Trophoblast cell (in vitro differentiated cells and primary cell): ENCODE measurements around the gene LMCD1. TPM values are rescaled to one million over a fixed set of nuclear protein-coding genes. Genes with fewer than 3 reads are reported as not detected.

ENCODE experiments used
- DNase-seq, 2 donors: peaks; one replicate each; pipeline ENCODE4 v3.0.0-alpha.2; 2016
- H2AFZ ChIP-seq: 2 replicates; pipeline ENCODE4 v1.6.1; 2013; ENCODE audit warnings: low read length, moderate library complexity, mild to moderate bottlenecking; ENCODE audit not compliant: insufficient read depth, poor library complexity
- H2AK5ac ChIP-seq: 2 replicates; pipeline ENCODE4 v1.6.1; 2013; ENCODE audit warnings: mild to moderate bottlenecking, low read length
- H2BK120ac ChIP-seq: 2 replicates; pipeline ENCODE4 v1.6.1; 2013; ENCODE audit warnings: low read length, mild to moderate bottlenecking, moderate library complexity; ENCODE audit not compliant: insufficient read depth, poor library complexity
- H2BK12ac ChIP-seq: 2 replicates; pipeline ENCODE4 v1.6.1; 2013; ENCODE audit warnings: mild to moderate bottlenecking, low read length, moderate library complexity
- H2BK5ac ChIP-seq: 2 replicates; pipeline ENCODE4 v1.6.1; 2013; ENCODE audit warnings: low read length, low read depth, moderate library complexity, mild to moderate bottlenecking; ENCODE audit not compliant: poor library complexity
- H3K14ac ChIP-seq: 2 replicates; pipeline ENCODE4 v1.6.1; 2013; ENCODE audit warnings: mild to moderate bottlenecking, low read length
- H3K18ac ChIP-seq: 2 replicates; pipeline ENCODE4 v1.6.1; 2013; ENCODE audit warnings: mild to moderate bottlenecking, low read length
- H3K23ac ChIP-seq: 2 replicates; pipeline ENCODE4 v1.6.1; 2013; ENCODE audit warnings: low read length
- H3K27ac ChIP-seq: 2 replicates; pipeline ENCODE4 v1.5.1; 2013; ENCODE audit warnings: low read depth, mild to moderate bottlenecking, inconsistent platforms, low read length, moderate library complexity
- H3K27me3 ChIP-seq: 2 replicates; pipeline ENCODE4 v1.6.1; 2013; ENCODE audit warnings: inconsistent platforms, mild to moderate bottlenecking, low read length, moderate library complexity; ENCODE audit not compliant: insufficient read depth
- H3K36me3 ChIP-seq, 2 experiments: 1 replicate in 1 of 2; 2 replicates in 1 of 2; pipeline ENCODE4 v1.6.1; 2013; ENCODE audit warnings: low read length in 2 of 2, mild to moderate bottlenecking in 2 of 2, moderate library complexity in 1 of 2; ENCODE audit not compliant: insufficient read depth in 2 of 2, control insufficient read depth in 1 of 2
- H3K4ac ChIP-seq: 2 replicates; pipeline ENCODE4 v1.6.1; 2013; ENCODE audit warnings: low read depth, mild to moderate bottlenecking, low read length, moderate library complexity
- H3K4me1 ChIP-seq, 2 experiments: 1 replicate in 1 of 2; 2 replicates in 1 of 2; pipeline ENCODE4 v1.6.1; 2013; ENCODE audit warnings: low read length in 2 of 2, mild to moderate bottlenecking in 2 of 2, moderate library complexity in 1 of 2; ENCODE audit not compliant: insufficient read depth in 2 of 2, control insufficient read depth in 1 of 2
- H3K4me2 ChIP-seq: 2 replicates; pipeline ENCODE4 v1.6.1; 2013; ENCODE audit warnings: inconsistent platforms, mild to moderate bottlenecking, low read length, moderate library complexity
- H3K4me3 ChIP-seq: 2 replicates; pipeline ENCODE4 v1.5.1; 2013; ENCODE audit warnings: mild to moderate bottlenecking, low read depth, low read length, inconsistent platforms
- H3K79me1 ChIP-seq: one replicate; pipeline ENCODE4 v1.6.1; 2013; ENCODE audit warnings: low read length
- H3K79me2 ChIP-seq: 2 replicates; pipeline ENCODE4 v1.6.1; 2013; ENCODE audit warnings: low read length, mild to moderate bottlenecking; ENCODE audit not compliant: control insufficient read depth, insufficient read depth, poor library complexity
- H3K9ac ChIP-seq: 2 replicates; pipeline ENCODE4 v1.6.1; 2013; ENCODE audit warnings: mild to moderate bottlenecking, low read length
- H3K9me3 ChIP-seq: 2 replicates; pipeline ENCODE4 v1.6.1; 2013; ENCODE audit warnings: low read depth, mild to moderate bottlenecking, control low read depth, inconsistent platforms, low read length; ENCODE audit not compliant: insufficient read depth
- H4K12ac ChIP-seq: 2 replicates; pipeline ENCODE4 v1.6.1; 2013; ENCODE audit warnings: low read depth, mild to moderate bottlenecking, low read length, moderate library complexity
- H4K8ac ChIP-seq: 2 replicates; pipeline ENCODE4 v1.6.1; 2013; ENCODE audit warnings: low read depth, mild to moderate bottlenecking, low read length, moderate library complexity
- H4K91ac ChIP-seq: one replicate; pipeline ENCODE4 v1.6.1; 2013; ENCODE audit warnings: low read depth, mild to moderate bottlenecking, low read length, moderate library complexity
- WGBS: extraction: QIAGEN DNeasy Blood & Tissue Kit; methylation state at CpG from one replicate; pipeline ENCODE4 v1.1.7; 2013; ENCODE audit warnings: missing lambda C conversion rate; ENCODE audit not compliant: insufficient read length, insufficient coverage; ENCODE audit errors: extremely low coverage; 5-methylcytosine and 5-hydroxymethylcytosine counted together
- polyA plus RNA-seq: library from polyadenylated mRNA; stranded (reverse); fragments of 200-250 nt; gene quantifications from 2 replicates; pipeline ENCODE4 v1.2.3, GENCODE V29; 2013

LMCD1 gene, protein sequence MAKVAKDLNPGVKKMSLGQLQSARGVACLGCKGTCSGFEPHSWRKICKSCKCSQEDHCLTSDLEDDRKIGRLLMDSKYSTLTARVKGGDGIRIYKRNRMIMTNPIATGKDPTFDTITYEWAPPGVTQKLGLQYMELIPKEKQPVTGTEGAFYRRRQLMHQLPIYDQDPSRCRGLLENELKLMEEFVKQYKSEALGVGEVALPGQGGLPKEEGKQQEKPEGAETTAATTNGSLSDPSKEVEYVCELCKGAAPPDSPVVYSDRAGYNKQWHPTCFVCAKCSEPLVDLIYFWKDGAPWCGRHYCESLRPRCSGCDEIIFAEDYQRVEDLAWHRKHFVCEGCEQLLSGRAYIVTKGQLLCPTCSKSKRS
- polyA plus RNA-seq: 47.8 and 49.5 TPM in 2 replicates

DNA sequence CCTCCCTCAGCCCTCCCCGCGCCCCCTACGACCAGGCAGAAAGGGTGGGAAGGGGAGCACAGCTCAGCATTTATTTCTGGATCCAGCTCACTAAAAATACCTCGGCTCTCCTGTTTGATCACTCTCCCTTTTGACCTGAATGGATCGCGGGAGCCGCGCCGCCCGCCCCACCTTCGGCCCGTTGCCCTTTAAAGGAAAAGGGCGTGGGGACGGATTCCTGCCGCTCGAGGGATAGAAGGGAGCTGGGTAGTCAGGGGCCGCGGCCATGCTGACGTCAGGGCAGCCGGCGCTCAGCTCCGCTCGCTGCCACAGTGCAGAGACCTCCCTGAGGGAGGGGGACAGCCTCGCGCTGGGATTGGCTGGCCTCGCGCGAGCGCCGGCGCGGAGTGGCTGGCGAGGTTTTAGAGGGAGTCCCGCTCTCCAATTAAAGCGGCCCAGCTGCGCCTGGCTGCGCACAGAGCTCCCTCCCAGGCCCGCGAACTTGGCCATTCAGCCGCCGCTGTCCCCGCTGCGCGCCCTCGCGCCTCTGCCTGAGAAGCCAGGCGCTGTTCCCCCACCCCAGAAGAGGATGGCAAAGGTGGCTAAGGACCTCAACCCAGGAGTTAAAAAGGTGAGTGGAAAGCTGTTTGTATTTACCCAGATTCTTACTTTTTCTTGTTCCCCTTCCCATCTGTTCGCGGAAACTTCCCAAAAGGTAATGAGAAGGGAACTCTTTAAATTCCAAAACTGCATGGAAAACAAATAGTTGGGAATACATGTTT, at the start of gene LMCD1:
Gene LMCD1 (plus strand): TSS at position 453 of the 761 bp plus-strand sequence. CDS start 116 bp downstream, at position 569.
- Histone ChIP-seq H3K14ac (peak within 1 kb of the TSS; percentile 28), H3K79me1 (peaks cover 29% of the 10 kb centered on the region), H3K9ac (peak within 1 kb of the TSS; percentile 74), H3K9me3 (no peaks in the 10 kb centered on the region), H3K79me2 (no peaks in the 10 kb centered on the region), H3K4me3 (peak within 1 kb of the TSS; percentile 64), H2AFZ (no peak within 1 kb of the TSS), H3K18ac (peak within 1 kb of the TSS; percentile 43), H4K91ac (peak within 1 kb of the TSS; percentile 40), H4K12ac (no peak within 1 kb of the TSS), H2BK5ac (peak within 1 kb of the TSS; percentile 89), H3K23ac (no peak within 1 kb of the TSS), H4K8ac (peak within 1 kb of the TSS; percentile 31), H3K27me3 (no peaks in the 10 kb centered on the region), H2BK120ac (peak within 1 kb of the TSS; percentile 93), H3K4ac (peak within 1 kb of the TSS; percentile 24), H3K27ac (peak within 1 kb of the TSS; percentile 97), H2BK12ac (no peak within 1 kb of the TSS), H3K36me3 (peaks cover 3% of the 10 kb centered on the region in 2 experiments), H2AK5ac (no peak within 1 kb of the TSS), H3K4me2 (peak within 1 kb of the TSS; percentile 77), H3K4me1 (peaks cover 27 to 47% of the 10 kb centered on the region in 2 experiments)
- DNase-seq: peak; percentile 97 to 99
- no CpG with 5 or more reads among the region's 49 CpGs for WGBS

DNA sequence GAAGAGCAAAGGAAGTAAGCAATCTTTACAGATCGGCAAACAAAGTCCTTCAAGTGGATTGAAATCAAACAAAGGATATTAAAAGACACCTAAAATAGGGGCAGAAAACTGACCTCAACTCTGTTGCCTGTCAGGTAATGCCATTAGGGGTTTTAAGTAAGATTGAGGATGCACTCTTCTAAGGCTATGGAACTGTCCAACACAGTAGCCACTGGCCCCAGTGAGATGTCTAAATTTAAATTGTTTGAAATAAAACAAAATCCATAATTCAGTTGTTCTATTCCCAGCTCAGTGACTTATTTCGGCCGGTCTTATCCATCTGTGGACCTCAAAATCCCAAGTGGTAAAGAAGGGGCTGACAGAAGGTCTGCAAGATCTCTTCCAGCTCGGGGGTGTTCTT, 49.5 kb upstream of the LMCD1 start:
- no CpG with 5 or more reads among the region's 4 CpGs for WGBS
- Histone ChIP-seq H3K27ac (no peak overlapping the region), H2AFZ (no peak overlapping the region)

DNA sequence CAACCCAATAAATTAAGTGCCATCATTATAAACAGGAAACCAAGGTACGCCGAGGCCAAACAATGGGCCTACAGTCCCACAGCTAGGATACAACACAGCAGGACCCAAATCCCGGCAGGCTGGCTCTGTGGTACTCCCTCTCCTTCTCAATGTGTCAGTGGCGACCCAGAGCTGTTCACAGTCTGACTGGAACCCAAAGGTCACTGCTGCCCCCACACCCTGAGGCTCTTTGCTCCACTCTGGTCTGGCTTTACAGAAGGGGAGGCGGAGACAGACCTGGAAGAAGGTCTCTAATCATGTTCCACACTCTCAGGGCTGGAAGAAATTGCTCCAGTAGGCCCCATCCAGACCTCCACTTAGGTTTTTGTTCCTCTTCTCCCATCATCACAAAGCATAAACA, 48.5 kb upstream of the LMCD1 start:
- H4K8ac ChIP-seq: no peak overlapping the region
- H2BK5ac ChIP-seq: no peak overlapping the region
- no peak overlapping the region for H3K4me3 ChIP-seq
- WGBS: no CpG with 5 or more reads among the region's 5 CpGs
- H2BK120ac ChIP-seq: no peak overlapping the region
- H3K27me3 ChIP-seq: no peaks in the 10 kb centered on the region
- no peak overlapping the region for H2BK12ac ChIP-seq
- no peak overlapping the region for H3K4ac ChIP-seq
- no peak overlapping the region for H3K14ac ChIP-seq
- no peaks in the 10 kb centered on the region for H3K36me3 ChIP-seq
- H3K9ac ChIP-seq: no peak overlapping the region
- H2AFZ ChIP-seq: no peak overlapping the region
- H2AK5ac ChIP-seq: no peak overlapping the region
- H3K79me2 ChIP-seq: no peaks in the 10 kb centered on the region
- H3K18ac ChIP-seq: no peak overlapping the region
- peaks cover 0 to 7% of the 10 kb centered on the region in 2 experiments for H3K4me1 ChIP-seq
- H4K12ac ChIP-seq: no peak overlapping the region
- no peak overlapping the region for H3K27ac ChIP-seq
- no peak overlapping the region for H3K4me2 ChIP-seq
- H3K9me3 ChIP-seq: peaks cover under 1% of the 10 kb centered on the region
- no peak overlapping the region for H3K23ac ChIP-seq
- no peaks in the 10 kb centered on the region for H3K79me1 ChIP-seq
- no peak overlapping the region for H4K91ac ChIP-seq
- DNase-seq: no peak

More for the DNA sequence above, 49.5 kb upstream of the LMCD1 start:
- Histone ChIP-seq H3K27me3 (no peaks in the 10 kb centered on the region), H3K18ac (no peak overlapping the region), H3K4me2 (no peak overlapping the region), H3K9me3 (no peaks in the 10 kb centered on the region), H3K4me1 (peaks cover 0 to 7% of the 10 kb centered on the region in 2 experiments), H2BK120ac (no peak overlapping the region), H3K23ac (no peak overlapping the region), H3K79me1 (no peaks in the 10 kb centered on the region), H2BK5ac (no peak overlapping the region), H3K4me3 (no peak overlapping the region), H3K4ac (no peak overlapping the region), H4K12ac (no peak overlapping the region), H2AK5ac (no peak overlapping the region), H3K14ac (no peak overlapping the region), H4K91ac (no peak overlapping the region), H3K36me3 (no peaks in the 10 kb centered on the region), H2BK12ac (no peak overlapping the region), H3K9ac (no peak overlapping the region), H3K79me2 (no peaks in the 10 kb centered on the region), H4K8ac (no peak overlapping the region)
- no peak for DNase-seq

DNA sequence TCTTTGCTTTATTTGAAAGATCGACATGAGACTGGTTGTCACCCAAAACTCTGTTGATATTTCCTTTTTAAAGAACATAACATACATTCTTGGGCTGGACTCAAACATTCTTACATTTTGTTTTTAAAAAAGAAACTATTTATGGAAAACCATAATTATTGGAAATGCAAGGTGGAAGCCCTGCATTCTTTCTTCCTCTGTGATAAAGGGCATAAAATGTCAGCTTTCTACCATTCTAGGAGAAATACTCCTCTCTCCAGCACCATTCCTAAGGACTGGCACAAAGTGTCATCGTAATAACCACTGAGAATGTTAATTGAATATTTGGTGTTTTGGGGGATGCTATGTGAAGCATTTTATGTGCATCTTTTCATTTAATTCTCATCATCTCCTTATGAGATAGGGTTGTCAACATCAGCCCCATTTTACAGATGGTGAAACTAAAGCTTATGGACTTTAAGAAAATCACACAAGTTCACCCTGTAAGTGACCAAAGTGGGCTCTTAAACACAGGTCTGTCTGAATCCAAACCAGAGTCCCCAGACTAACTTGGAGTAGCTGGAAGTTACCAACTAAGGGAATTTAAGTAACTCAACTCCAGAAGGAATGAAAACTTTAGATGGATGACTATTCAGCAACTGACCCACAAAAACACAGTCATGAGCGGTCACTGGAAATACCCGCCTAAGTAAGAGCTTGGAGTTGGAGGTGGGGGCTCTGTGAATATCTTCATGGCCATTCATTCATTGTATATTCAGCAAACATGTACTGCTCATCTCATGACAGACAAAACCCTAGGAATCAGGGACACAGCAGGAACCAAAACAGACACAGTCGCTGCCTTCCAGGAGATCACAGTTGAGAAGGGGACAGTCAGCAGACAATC, 45.9 kb upstream of the LMCD1 start:
- no CpG with 5 or more reads among the region's 5 CpGs for WGBS
- Histone ChIP-seq H3K27ac (no peak overlapping the region), H3K4me2 (no peak overlapping the region), H4K8ac (no peak overlapping the region), H3K79me2 (no peaks in the 10 kb centered on the region), H3K4me3 (no peak overlapping the region), H2BK120ac (no peak overlapping the region), H3K9ac (no peak overlapping the region), H3K79me1 (no peaks in the 10 kb centered on the region), H3K18ac (no peak overlapping the region), H3K27me3 (no peaks in the 10 kb centered on the region), H2AFZ (no peak overlapping the region), H3K14ac (no peak overlapping the region), H3K36me3 (no peaks in the 10 kb centered on the region), H3K4ac (no peak overlapping the region), H3K4me1 (peaks cover 0 to 7% of the 10 kb centered on the region in 2 experiments), H2BK5ac (no peak overlapping the region), H3K23ac (no peak overlapping the region), H2AK5ac (no peak overlapping the region), H4K12ac (no peak overlapping the region), H2BK12ac (no peak overlapping the region), H4K91ac (no peak overlapping the region), H3K9me3 (peaks cover 2% of the 10 kb centered on the region)
- DNase-seq: no peak
